Left ventricle myocardium inferior (tissue), 1 donor: ENCODE measurements around the gene SMPX. TPM values are rescaled to one million over a fixed set of nuclear protein-coding genes. Genes with fewer than 3 reads are reported as not detected.

Source experiments
- DNase-seq: peaks from one replicate; pipeline ENCODE4 v3.0.0-alpha.2; 2020
- H3K27ac ChIP-seq: fragments of 200-600 bp; replicated peaks from 2 replicates; pipeline ENCODE4 v1.8.0; 2021
- H3K27me3 ChIP-seq: fragments of 200-600 bp; 2 replicates; pipeline ENCODE4 v1.8.0; 2021; ENCODE audit warnings: low read depth
- H3K36me3 ChIP-seq: fragments of 200-600 bp; 2 replicates; pipeline ENCODE4 v1.8.0; 2021
- H3K4me1 ChIP-seq: fragments of 200-600 bp; 2 replicates; pipeline ENCODE4 v1.8.0; 2021
- H3K4me3 ChIP-seq: fragments of 200-600 bp; 2 replicates; pipeline ENCODE4 v1.8.0; 2021; ENCODE audit warnings: mild to moderate bottlenecking, moderate library complexity
- H3K9me3 ChIP-seq: fragments of 200-600 bp; replicated peaks from 2 replicates; pipeline ENCODE4 v1.8.0; 2021
- CTCF ChIP-seq: fragments of 200-600 bp; IDR thresholded peaks from 2 replicates; pipeline ENCODE4 v1.8.0; 2021; ENCODE audit warnings: antibody characterized with exemption, mild to moderate bottlenecking, borderline replicate concordance
- intact Hi-C: fragments of 100-400 bp; cut with micrococcal nuclease; formaldehyde crosslinking; loops from one replicate; pipeline ENCODE4 v1.11.0; 2022
- total RNA-seq: library from RNA; stranded (reverse); fragmentation: NEBNext Ultra II Directional; extraction: Animal tissue kit (Norgen Biotek cat#: 25700); gene quantifications from one replicate; pipeline ENCODE4 v1.2.1, GENCODE V29; 2021
- donor health status: DM: no; HTN: yes; CAD: no; lungs with severe emphysema.

SMPX gene
- total RNA-seq, 1 donor from 2014 or later = 726 TPM

GRCh38 chrX:21717802-21718201, 40.1 kb downstream of the SMPX start:
- Histone ChIP-seq H3K36me3 (no peaks in the 10 kb centered on the region), H3K27ac (peak overlapping the region; percentile 48), H3K9me3 (no peaks in the 10 kb centered on the region), H3K27me3 (no peaks in the 10 kb centered on the region), H3K4me1 (peaks cover 17% of the 10 kb centered on the region), H3K4me3 (no peak overlapping the region)
- no peak for TF ChIP-seq CTCF
- intact Hi-C loops = no loop called here
- no peak for DNase-seq

DNA sequence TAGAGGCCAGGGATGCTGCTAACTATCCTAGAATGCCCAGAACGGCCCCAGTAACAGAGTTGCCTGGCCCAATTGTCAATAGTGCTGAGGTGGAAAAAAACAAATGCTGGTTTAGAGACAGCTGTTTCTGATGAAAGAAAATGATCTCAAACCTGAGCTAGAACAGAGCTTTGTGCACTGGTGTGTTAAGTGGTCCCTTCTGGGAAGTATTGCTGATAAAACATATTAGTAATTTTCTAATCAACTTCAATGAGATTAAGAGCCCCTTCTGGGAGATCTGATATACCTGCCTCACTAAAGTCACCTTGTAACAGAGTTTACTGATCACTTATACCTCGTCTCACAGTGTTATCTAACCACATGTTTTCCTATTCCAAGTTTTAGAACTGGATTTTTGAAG, 42.1 kb downstream of the SMPX start:
- Histone ChIP-seq H3K9me3 (no peaks in the 10 kb centered on the region), H3K27ac (no peak overlapping the region), H3K4me3 (no peak overlapping the region), H3K27me3 (no peaks in the 10 kb centered on the region), H3K36me3 (no peaks in the 10 kb centered on the region), H3K4me1 (peaks cover 11% of the 10 kb centered on the region)
- no peak for DNase-seq
- TF ChIP-seq CTCF = no peak
- intact Hi-C loops = no loop called here

DNA sequence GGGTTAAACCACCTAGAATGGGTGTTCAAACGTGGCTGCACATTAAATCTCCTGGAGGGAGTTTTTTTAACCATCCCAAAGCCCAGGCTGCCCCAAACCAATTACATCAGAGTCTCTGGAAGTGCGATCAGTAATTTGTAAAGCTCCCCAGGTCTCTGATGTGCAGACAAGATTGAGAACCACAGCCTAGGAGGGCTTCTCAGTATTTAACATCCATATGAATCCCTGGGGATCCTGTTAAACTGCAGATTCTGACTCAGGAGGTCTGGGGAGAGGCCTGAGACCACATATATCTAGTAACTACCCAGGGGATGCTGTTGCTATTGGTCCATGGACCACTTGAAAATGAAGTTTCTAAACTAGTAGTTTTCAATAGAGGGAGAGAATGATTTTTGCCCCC, 42.6 kb downstream of the SMPX start:
- no peak overlapping the region for H3K27ac ChIP-seq
- no peak overlapping the region for H3K4me3 ChIP-seq
- H3K27me3 ChIP-seq = no peaks in the 10 kb centered on the region
- DNase-seq = no peak
- no peaks in the 10 kb centered on the region for H3K36me3 ChIP-seq
- H3K4me1 ChIP-seq = peaks cover 11% of the 10 kb centered on the region
- intact Hi-C loops = no loop called here
- no peaks in the 10 kb centered on the region for H3K9me3 ChIP-seq
- TF ChIP-seq CTCF = no peak

DNA sequence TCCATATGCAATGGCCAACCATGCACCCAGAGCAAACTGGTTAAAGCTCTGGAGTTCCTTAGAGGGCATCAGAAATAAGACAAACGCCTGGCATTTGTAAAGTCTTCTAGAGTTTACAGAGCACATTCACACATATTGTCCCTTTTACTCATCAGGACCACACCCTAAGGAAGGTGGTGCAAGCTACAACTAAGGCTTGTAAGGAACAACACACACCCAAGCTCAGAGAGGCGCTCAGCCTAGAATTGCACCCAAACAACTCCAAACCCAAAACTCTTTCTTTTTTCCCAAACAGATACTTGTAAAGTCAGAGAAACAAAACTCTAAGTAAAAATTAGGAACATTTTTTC, 46.1 kb downstream of the SMPX start:
- intact Hi-C loops = no loop called here
- TF ChIP-seq CTCF = no peak
- Histone ChIP-seq H3K27me3 (no peaks in the 10 kb centered on the region), H3K27ac (peak overlapping the region; percentile 69), H3K36me3 (no peaks in the 10 kb centered on the region), H3K9me3 (no peaks in the 10 kb centered on the region), H3K4me3 (no peak overlapping the region), H3K4me1 (no peaks in the 10 kb centered on the region)
- DNase-seq = no peak

- no peak overlapping the region for H3K4me3 ChIP-seq
- no peaks in the 10 kb centered on the region for H3K27me3 ChIP-seq
- no peak for TF ChIP-seq CTCF
- no peaks in the 10 kb centered on the region for H3K36me3 ChIP-seq
- DNase-seq = peak; percentile 22
- peak overlapping the region; percentile 69 for H3K27ac ChIP-seq
- intact Hi-C loops = no loop called here
- H3K4me1 ChIP-seq = no peaks in the 10 kb centered on the region
- H3K9me3 ChIP-seq = no peaks in the 10 kb centered on the region
Observed at GRCh38 chrX:21711129-21711847, 46.6 kb downstream of the SMPX start.

GRCh38 chrX:21708116-21708515, 49.8 kb downstream of the SMPX start:
- H3K27me3 ChIP-seq = no peaks in the 10 kb centered on the region
- no peak overlapping the region for H3K4me3 ChIP-seq
- no peak for TF ChIP-seq CTCF
- H3K4me1 ChIP-seq = no peaks in the 10 kb centered on the region
- H3K36me3 ChIP-seq = no peaks in the 10 kb centered on the region
- DNase-seq = no peak
- no peak overlapping the region for H3K27ac ChIP-seq
- H3K9me3 ChIP-seq = no peaks in the 10 kb centered on the region
- intact Hi-C loops = no loop called here
